BJ (cell line): ENCODE measurements around the gene EXTL1. TPM values are rescaled to one million over a fixed set of nuclear protein-coding genes. Genes with fewer than 3 reads are reported as not detected.

ENCODE experiments used
- CTCF ChIA-PET: fragments of 350-600 bp; formaldehyde crosslinking; extraction: SDS; loops from one replicate; lab custom pipeline; 2021; ENCODE audit warnings: antibody characterized with exemption, inconsistent platforms; lab: Yijun Ruan, JAX
- POLR2A ChIA-PET: fragments of 300-600 bp; sonication (Branson Sonifier 250); formaldehyde crosslinking; extraction: SDS; loops from one replicate; lab custom pipeline; 2021; ENCODE audit warnings: antibody characterized with exemption; lab: Charles Lee
- DNase-seq: peaks from one replicate; pipeline ENCODE4 v3.0.0-alpha.2; 2011; ENCODE audit warnings: low read depth
- H3K27me3 ChIP-seq: 2 replicates; pipeline ENCODE4 v1.6.0; 2011; ENCODE audit warnings: low read length; ENCODE audit not compliant: control insufficient read depth, insufficient read depth
- H3K36me3 ChIP-seq: 2 replicates; pipeline ENCODE4 v1.5.1; 2011; ENCODE audit warnings: low read length; ENCODE audit not compliant: control insufficient read depth, insufficient read depth
- H3K4me3 ChIP-seq: 2 replicates; pipeline ENCODE4 v1.5.1; 2011; ENCODE audit warnings: low read depth, mild to moderate bottlenecking, control low read depth, low read length
- CTCF ChIP-seq: IDR thresholded peaks from 2 replicates; pipeline ENCODE4 v1.5.1; 2011; ENCODE audit warnings: low read depth, mild to moderate bottlenecking, control low read depth, inconsistent platforms, low read length, moderate library complexity; ENCODE audit not compliant: insufficient read depth
- polyA plus RNA-seq: library from polyadenylated mRNA; depleted of rRNA; stranded (reverse); fragments of >200 nt; gene quantifications from 2 replicates; pipeline ENCODE4 v1.2.3, GENCODE V29; 2011

EXTL1 gene
- polyA plus RNA-seq, 1 experiment, result 5.0 TPM

DNA sequence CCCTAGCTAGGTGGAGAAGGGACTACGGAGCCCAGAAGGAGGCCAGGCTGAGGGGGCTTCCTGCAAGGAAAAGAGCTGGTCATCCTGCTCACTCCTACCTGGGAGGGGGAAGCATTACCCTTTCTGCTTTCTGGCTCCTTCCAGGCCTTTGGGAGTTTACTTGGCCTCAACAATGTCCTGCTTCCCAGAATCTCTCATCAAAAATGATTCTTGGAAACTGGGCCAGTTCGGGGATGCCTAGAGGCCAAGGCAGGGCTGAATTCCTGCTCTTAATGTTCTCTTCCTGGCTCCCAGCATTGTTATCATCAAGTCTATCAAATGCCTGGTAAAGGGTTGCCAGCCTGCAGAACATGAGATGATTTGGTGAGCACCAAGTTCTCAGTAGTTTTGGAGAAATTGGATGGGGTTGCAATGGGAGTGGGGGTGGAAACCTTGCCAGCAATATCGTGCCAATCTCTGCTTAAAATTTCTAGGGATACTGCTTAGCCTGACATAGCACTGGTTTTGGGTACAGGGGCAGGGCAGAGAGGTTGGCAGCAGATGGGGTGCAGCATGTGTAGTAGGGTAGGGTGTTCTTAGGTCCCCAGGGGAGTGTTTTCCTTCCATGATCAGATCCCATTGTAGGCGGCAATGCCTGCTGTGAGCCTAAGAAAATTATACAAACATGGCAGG lies 16.0 kb upstream of the EXTL1 start:
- Histone ChIP-seq H3K27me3 (no peaks in the 10 kb centered on the region), H3K4me3 (no peak overlapping the region), H3K36me3 (no peaks in the 10 kb centered on the region)
- CTCF ChIA-PET, result interaction anchor here (12.7 kb wide), 1 partner anchor 105 kb away, joined by 308 read pairs; the partner anchor contains the start of gene STMN1
- TF ChIP-seq CTCF, result no peak
- DNase-seq, result no peak
- POLR2A ChIA-PET, result no interaction called here

DNA sequence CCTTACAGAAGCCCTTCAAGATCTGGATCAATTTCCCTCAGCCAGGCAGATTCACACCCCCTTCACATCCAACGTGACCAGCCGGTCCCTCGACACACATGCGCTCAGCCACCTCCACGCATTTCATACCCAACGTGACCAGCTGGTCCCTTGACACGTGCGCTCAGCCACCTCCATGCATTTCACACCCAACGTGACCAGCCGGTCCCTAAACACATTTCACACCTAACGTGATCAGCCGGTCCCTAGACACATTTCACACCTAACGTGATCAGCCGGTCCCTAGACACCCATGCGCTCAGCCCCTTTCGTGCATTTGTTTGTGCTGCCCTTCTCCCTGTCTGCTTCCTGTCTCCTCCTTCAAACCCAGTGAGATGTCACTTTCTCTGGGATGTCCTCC lies 14.9 kb upstream of the EXTL1 start:
- ChIA-PET POLR2A (no interaction called here), CTCF (interaction anchor here (1.0 kb wide), 1 partner anchor 270 kb away, joined by 4 read pairs; no protein-coding TSS in a partner anchor)
- Histone ChIP-seq H3K4me3 (no peak overlapping the region), H3K36me3 (no peaks in the 10 kb centered on the region), H3K27me3 (no peaks in the 10 kb centered on the region)
- DNase-seq, result no peak
- no peak for TF ChIP-seq CTCF

DNA sequence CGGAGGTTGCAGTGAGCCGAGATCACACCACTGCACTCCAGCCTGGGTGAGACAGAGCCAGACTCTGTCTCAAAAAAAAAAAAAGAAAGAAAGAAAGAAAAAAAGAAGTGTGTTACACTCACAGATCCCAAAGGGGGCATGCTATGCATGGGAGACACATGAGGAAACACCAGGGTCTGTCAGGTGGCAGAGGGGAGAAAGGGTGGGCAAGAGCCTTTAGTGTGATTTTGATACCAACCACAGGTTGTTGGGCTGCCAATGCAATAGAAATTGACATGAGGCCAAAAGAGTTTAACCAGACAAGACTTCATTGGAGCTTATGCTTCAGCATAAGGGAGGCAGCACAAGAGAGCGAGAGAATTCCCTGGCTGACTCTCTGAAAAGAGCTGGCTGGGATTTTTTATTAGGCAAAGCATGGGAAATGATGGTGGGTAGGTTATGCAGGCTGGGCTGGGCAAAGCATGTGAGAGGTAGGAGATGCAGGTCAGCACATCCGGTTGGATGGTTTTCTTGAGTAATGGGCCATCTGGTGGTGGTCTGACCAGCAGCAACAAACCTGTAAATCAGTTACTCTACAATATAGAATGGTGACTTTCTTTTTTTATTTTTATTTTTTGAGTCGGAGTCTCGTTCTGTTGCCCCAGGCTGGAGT lies 11.7 kb upstream of the EXTL1 start:
- ChIA-PET CTCF (interaction anchor here (1.2 to 1.5 kb wide), 2 partner anchors 17 to 114 kb away, joined by 3 to 5 read pairs; no protein-coding TSS in a partner anchor), POLR2A (no interaction called here)
- no peak for DNase-seq
- H3K36me3 ChIP-seq, result no peaks in the 10 kb centered on the region
- no peaks in the 10 kb centered on the region for H3K27me3 ChIP-seq
- TF ChIP-seq CTCF, result no peak
- no peak overlapping the region for H3K4me3 ChIP-seq

GRCh38 chr1:26010825-26011224 lies 10.8 kb upstream of the EXTL1 start:
- TF ChIP-seq CTCF, result no peak
- Histone ChIP-seq H3K36me3 (no peaks in the 10 kb centered on the region), H3K4me3 (no peak overlapping the region), H3K27me3 (no peaks in the 10 kb centered on the region)
- POLR2A ChIA-PET, result no interaction called here
- no peak for DNase-seq
- CTCF ChIA-PET, result interaction anchor here (0.8 to 1.5 kb wide), 6 partner anchors 8 to 115 kb away, joined by 3 to 5 read pairs (median 3); no protein-coding TSS in a partner anchor

DNA sequence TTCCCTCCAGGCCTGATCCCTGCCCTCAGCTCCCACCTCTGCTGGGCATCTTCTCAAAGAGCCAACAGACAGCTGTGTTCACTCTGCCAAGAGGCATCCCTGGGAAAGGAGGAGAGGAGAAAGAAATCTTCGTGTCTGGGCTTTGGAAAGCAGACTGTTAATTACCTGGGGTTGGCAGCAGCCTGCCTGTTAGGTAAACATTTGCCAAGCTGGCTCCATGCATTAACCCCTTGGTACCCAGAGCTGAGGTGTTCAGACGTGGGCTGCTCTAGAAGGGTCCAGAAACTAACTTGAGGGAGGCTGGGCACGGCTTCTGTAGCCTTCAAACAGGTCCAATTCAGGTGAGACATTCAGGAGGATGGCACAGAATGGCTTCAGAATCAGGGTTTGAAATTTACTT lies 8.7 kb upstream of the EXTL1 start:
- Histone ChIP-seq H3K36me3 (no peaks in the 10 kb centered on the region), H3K4me3 (no peak overlapping the region), H3K27me3 (no peaks in the 10 kb centered on the region)
- no peak for DNase-seq
- ChIA-PET CTCF (interaction anchor here (0.7 to 1.6 kb wide), 4 partner anchors 11 to 118 kb away, joined by 3 to 5 read pairs (median 4); no protein-coding TSS in a partner anchor), POLR2A (no interaction called here)
- no peak for TF ChIP-seq CTCF
